ENCODE data around the gene CAMKV.

DNA sequence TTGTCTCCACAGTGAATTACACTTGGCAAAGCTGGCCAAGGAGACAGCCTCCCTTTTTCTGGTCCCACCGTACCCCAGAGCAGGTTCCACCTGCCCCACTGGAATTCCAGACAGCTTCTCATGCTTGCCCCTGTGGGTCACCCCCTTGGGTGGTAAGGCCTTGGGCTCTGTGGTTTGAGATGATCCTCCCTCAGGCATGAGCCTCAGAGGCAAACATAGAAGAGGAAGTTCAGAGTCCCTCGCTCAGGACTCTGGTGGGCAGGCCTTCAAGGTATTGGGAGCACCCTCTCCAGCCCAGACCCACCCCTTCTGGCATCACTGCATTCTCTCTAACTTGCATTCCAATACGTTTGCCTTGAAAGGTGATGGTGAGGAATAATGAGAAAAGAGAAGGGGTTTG, 38.4 kb downstream of the CAMKV start:
- TF ChIP-seq EZH2 (optimal IDR thresholded peaks at IDR 0.05; ENCODE audit: low read depth, low read length) (no peak), EZH2phosphoT487 (IDR thresholded peaks at IDR 0.05; ENCODE audit: low read length) (no peak)
- TF ChIP-seq, protein P1, sequence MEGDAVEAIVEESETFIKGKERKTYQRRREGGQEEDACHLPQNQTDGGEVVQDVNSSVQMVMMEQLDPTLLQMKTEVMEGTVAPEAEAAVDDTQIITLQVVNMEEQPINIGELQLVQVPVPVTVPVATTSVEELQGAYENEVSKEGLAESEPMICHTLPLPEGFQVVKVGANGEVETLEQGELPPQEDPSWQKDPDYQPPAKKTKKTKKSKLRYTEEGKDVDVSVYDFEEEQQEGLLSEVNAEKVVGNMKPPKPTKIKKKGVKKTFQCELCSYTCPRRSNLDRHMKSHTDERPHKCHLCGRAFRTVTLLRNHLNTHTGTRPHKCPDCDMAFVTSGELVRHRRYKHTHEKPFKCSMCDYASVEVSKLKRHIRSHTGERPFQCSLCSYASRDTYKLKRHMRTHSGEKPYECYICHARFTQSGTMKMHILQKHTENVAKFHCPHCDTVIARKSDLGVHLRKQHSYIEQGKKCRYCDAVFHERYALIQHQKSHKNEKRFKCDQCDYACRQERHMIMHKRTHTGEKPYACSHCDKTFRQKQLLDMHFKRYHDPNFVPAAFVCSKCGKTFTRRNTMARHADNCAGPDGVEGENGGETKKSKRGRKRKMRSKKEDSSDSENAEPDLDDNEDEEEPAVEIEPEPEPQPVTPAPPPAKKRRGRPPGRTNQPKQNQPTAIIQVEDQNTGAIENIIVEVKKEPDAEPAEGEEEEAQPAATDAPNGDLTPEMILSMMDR (IDR thresholded peaks at IDR 0.05; ENCODE audit: low read length) = no peak

All from MM.1S (cell line).